ENCODE data around the gene VTN.

VTN gene

DNA sequence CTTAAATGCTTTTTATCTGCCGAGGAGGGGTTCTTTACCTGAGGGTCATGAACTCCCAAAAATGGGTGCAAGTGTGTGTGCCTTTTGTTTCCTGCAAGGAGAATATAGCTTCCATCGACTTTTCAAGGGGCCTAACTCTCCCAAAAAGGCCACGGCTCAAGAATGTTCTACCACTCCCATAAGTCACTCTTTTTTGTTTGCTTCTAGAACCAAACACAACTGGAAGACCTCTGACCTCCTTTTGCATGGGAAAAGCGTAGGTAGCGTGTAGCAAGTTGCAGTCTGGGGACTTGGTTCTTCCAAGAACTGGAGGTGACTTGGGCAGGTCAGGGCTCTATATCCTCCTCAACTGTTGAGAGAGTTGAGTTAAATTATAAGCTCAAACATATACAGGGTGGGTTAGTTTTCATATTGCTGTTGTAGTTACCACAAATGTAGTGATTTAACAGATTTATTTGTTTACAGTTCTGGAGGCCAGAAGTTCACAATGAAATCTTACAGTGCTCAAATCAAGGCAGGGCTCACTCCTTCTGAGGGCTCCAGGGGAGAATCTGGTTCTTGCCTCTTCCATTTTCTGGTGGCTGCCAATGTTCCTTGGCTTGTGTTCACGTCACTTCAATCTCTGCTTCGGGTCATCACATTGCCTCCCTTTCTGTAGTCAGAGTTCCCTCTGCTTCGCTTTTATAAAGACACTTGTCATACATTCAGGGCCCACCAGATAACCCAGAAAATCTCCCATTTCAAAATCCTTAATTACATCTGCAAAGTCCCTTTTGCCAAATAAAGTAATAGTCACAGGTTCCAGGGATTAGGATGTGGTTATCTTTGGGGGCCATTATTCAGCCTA lies 49.7 kb downstream of the VTN start:
- DNase-seq (ENCODE audit: low read depth in 2 of 2) = no peak

DNA sequence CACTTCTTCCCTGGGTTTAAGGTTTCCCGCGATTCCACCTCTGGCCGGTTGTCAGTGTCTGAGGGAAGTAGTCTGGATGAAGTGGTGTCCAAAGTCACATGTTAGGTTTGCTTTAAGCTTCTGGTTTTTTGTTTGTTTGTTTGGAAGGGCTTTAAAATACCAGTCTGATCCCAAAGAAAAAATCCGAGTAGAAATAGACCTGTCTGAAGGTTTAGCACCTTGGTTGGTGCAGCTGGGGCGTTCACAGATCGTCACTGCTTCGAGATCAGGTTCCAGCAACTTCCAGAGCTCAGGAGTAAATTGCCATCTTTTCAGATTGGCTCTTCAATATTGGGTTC lies 50.5 kb downstream of the VTN start:
- DNase-seq (ENCODE audit: low read depth in 2 of 2) = no peak

DNA sequence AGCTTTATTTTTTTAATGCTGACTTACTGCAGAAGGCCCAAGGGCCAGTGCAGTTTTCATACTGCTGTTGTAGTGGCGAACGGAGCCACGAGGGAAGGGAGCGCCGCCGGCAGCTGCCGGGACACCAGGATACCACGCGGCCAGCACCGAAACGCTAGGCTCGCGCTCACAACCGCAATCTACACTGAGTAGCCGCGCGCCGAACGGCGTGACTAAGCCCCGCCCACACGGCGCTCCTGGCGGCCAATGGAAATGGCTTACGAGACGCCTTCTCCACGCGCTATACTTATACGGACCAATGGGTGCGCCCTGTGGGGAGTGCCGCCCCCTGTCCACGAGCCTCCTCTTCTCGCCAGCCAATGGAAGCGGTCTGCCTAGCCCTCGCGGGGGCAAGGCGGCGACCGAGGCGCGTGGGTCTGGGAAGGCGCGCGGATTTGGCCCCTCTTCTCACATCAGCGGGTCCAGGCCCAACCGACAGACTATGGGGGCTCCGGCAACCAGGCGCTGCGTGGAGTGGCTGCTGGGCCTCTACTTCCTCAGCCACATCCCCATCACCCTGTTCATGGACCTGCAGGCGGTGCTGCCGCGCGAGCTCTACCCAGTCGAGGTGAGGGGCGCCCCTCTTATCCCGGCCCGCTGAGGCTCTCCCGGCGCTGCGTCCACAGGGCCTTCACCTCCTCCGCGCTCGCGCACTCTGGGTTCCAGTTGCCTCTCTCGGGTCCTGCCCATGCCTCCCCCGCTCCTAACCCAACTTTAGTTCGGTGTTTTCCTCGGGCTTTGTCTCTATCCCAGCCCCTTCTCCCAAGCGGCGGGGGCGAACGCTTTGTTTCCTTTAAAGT lies 51.1 kb downstream of the VTN start, which contains the start of gene TMEM97:
Gene TMEM97, plus strand, starts transcription at position 442 of the 839 bp plus-strand sequence. Its CDS starts 40 bp downstream, at position 482.
- DNase-seq (ENCODE audit: low read depth in 2 of 2) = peak; percentile 89 to 91

DNA sequence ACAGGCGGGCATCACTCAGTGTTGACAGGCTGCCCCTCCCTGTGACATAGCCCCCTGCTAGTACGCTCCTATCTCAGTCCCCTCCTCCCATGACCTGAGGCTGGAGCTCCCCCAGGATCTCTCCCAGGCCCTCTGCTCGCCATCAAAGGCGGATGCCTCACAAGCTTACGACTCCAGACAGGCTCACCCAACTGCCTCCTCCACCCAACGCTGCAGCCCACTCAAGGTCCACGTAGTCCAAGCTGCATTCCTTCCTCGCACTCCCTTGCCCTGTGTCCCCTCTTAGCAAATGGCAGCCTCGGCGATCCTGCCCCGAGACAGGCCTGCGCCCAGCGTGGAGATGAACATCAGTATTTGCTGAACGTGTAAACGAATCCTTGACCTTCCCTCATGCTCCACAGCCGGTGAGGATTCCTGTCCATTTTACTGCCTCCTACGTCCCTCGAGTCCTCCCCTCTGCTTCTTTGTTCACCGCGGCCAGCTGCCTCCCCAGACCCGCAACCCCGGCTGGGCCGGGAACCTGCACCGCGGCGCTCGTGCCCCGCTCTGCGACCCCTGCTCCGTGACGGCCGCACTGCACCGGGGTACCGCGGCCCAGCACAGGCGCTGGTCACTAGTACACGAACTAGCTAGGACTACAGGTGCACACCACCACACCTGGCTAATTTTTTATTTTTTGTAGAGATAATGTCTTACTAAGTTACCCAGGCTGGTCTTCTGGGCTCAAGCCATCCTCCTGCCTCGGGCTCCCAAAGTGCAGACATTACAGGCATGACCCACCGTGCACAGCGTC lies 51.9 kb downstream of the VTN start:
- DNase-seq (ENCODE audit: low read depth in 2 of 2) = no peak
